Middle frontal gyrus (tissue), 1 donor: ENCODE measurements around the gene NFKB2.

Experiments used
- DNase-seq: peaks from one replicate; pipeline ENCODE4 v3.0.0-alpha.2; 2015; ENCODE audit warnings: low spot score; ENCODE audit errors: extremely low spot score

Gene NFKB2

GRCh38 chr10:102394079-102394800 is 1.3 kb upstream of the NFKB2 start:
- DNase-seq, result peak; percentile 49

- DNase-seq, result no peak
Observed at GRCh38 chr10:102394801-102395399, 605 bp upstream of the NFKB2 start.

- no peak for DNase-seq
Observed at GRCh38 chr10:102396317-102396650, 779 bp downstream of the NFKB2 start.

GRCh38 chr10:102396730-102397151 is 1.2 kb downstream of the NFKB2 start:
- no peak for DNase-seq

- DNase-seq, result no peak
Observed at GRCh38 chr10:102397222-102398171, 2.0 kb downstream of the NFKB2 start.

GRCh38 chr10:102398172-102399020 is 2.9 kb downstream of the NFKB2 start:
- DNase-seq, result no peak

GRCh38 chr10:102399217-102400021 is 3.9 kb downstream of the NFKB2 start:
- DNase-seq, result peak; percentile 78

GRCh38 chr10:102400076-102400475 is 4.6 kb downstream of the NFKB2 start:
- no peak for DNase-seq

- no peak for DNase-seq
Observed at GRCh38 chr10:102400598-102401341, 5.3 kb downstream of the NFKB2 start.

- no peak for DNase-seq
Observed at GRCh38 chr10:102401342-102401654, 5.8 kb downstream of the NFKB2 start.

- no peak for DNase-seq
Observed at GRCh38 chr10:102401735-102402511, 6.4 kb downstream of the NFKB2 start.

GRCh38 chr10:102402512-102402896 is 7.0 kb downstream of the NFKB2 start:
- DNase-seq, result no peak

GRCh38 chr10:102403115-102403514 is 7.6 kb downstream of the NFKB2 start:
- no peak for DNase-seq

GRCh38 chr10:102404361-102405107 is 9.0 kb downstream of the NFKB2 start:
- no peak for DNase-seq

GRCh38 chr10:102405108-102405571 is 9.6 kb downstream of the NFKB2 start:
- no peak for DNase-seq

GRCh38 chr10:102405632-102406031 is 10.1 kb downstream of the NFKB2 start:
- DNase-seq, result no peak

- no peak for DNase-seq
Observed at GRCh38 chr10:102406815-102407214, 11.3 kb downstream of the NFKB2 start.

- DNase-seq, result no peak
Observed at GRCh38 chr10:102407425-102408130, 12.1 kb downstream of the NFKB2 start.
